Activated naive CD4-positive, alpha-beta T cell treated with anti-CD3 and anti-CD28 coated beads, Interleukin-2, amount 10 ng/mL, durations not matched to agents 7 days and 5 days (primary cell): Measurements from ENCODE around the gene EPHB4.
"Not testable (repeated sequence)": the region's sequence is repeated elsewhere in the genome, so short reads cannot be mapped to it uniquely, and the experiment has no call there.

Source experiments
- CTCF ChIA-PET: fragments of 350-600 bp; sonication (Branson Sonifier 250); formaldehyde crosslinking; loops from one replicate; lab custom pipeline; 2021; ENCODE audit warnings: antibody characterized with exemption; lab: Charles Lee
- DNase-seq: peaks from one replicate; pipeline ENCODE4 v3.0.0-alpha.2; 2020
- H3K27ac Mint-ChIP-seq: one replicate; pipeline ENCODE4 v1.8.0; 2021; ENCODE audit warnings: mild to moderate bottlenecking, moderate library complexity, mixed read lengths
- H3K27me3 Mint-ChIP-seq: one replicate; pipeline ENCODE4 v1.8.0; 2021; ENCODE audit warnings: mild to moderate bottlenecking, mixed read lengths
- H3K36me3 Mint-ChIP-seq: one replicate; pipeline ENCODE4 v1.8.0; 2021; ENCODE audit warnings: mixed read lengths
- H3K4me1 Mint-ChIP-seq: one replicate; pipeline ENCODE4 v1.8.0; 2021; ENCODE audit warnings: mixed read lengths
- H3K4me3 Mint-ChIP-seq: one replicate; pipeline ENCODE4 v1.8.0; 2021; ENCODE audit warnings: mild to moderate bottlenecking, moderate library complexity, mixed read lengths
- H3K9me3 Mint-ChIP-seq: one replicate; pipeline ENCODE4 v1.8.0; 2021; ENCODE audit warnings: mixed read lengths

Gene EPHB4

GRCh38 chr7:100822236-100823139 lies 4.8 kb downstream of the EPHB4 start:
- CTCF ChIA-PET = interaction anchor here (1.2 kb wide), 1 partner anchor 22 kb away, joined by 3 read pairs; no protein-coding TSS in a partner anchor
- Mint-ChIP-seq H3K27me3 (peaks cover 44% of the 10 kb centered on the region), H3K4me3 (no peak overlapping the region), H3K36me3 (peaks cover 2% of the 10 kb centered on the region), H3K9me3 (no peaks in the 10 kb centered on the region), H3K27ac (no peak overlapping the region), H3K4me1 (peaks cover 14% of the 10 kb centered on the region)
- DNase-seq = no peak

GRCh38 chr7:100819586-100819985 lies 7.7 kb downstream of the EPHB4 start:
- CTCF ChIA-PET = no interaction called here
- Mint-ChIP-seq H3K9me3 (no peaks in the 10 kb centered on the region), H3K4me3 (no peak overlapping the region), H3K36me3 (no peaks in the 10 kb centered on the region), H3K27ac (no peak overlapping the region), H3K27me3 (peaks cover 16% of the 10 kb centered on the region), H3K4me1 (no peaks in the 10 kb centered on the region)
- no peak for DNase-seq

- no peak overlapping the region for H3K27ac Mint-ChIP-seq
- no peak for DNase-seq
- no peaks in the 10 kb centered on the region for H3K9me3 Mint-ChIP-seq
- no peaks in the 10 kb centered on the region for H3K4me1 Mint-ChIP-seq
- no peaks in the 10 kb centered on the region for H3K36me3 Mint-ChIP-seq
- H3K27me3 Mint-ChIP-seq = peaks cover 9% of the 10 kb centered on the region
- H3K4me3 Mint-ChIP-seq = no peak overlapping the region
- CTCF ChIA-PET = no interaction called here
Measured at GRCh38 chr7:100818825-100819224, 8.5 kb downstream of the EPHB4 start.

GRCh38 chr7:100818366-100818765 lies 9.0 kb downstream of the EPHB4 start:
- no peaks in the 10 kb centered on the region for H3K9me3 Mint-ChIP-seq
- H3K4me1 Mint-ChIP-seq = no peaks in the 10 kb centered on the region
- H3K36me3 Mint-ChIP-seq = no peaks in the 10 kb centered on the region
- H3K27me3 Mint-ChIP-seq = peaks cover 4% of the 10 kb centered on the region
- no peak for DNase-seq
- H3K4me3 Mint-ChIP-seq = no peak overlapping the region
- CTCF ChIA-PET = interaction anchor here (3.7 kb wide), 1 partner anchor 18 kb away, joined by 14 read pairs; no protein-coding TSS in a partner anchor
- H3K27ac Mint-ChIP-seq = no peak overlapping the region

GRCh38 chr7:100817097-100817496 lies 10.2 kb downstream of the EPHB4 start:
- DNase-seq = no peak
- no peaks in the 10 kb centered on the region for H3K9me3 Mint-ChIP-seq
- H3K36me3 Mint-ChIP-seq = no peaks in the 10 kb centered on the region
- CTCF ChIA-PET = interaction anchor here (1.0 to 3.7 kb wide), 3 partner anchors 13 to 36 kb away, joined by 3 to 14 read pairs (median 5); partner anchors contain the start of gene SLC12A9
- H3K27me3 Mint-ChIP-seq = no peaks in the 10 kb centered on the region
- H3K27ac Mint-ChIP-seq = no peak overlapping the region
- no peaks in the 10 kb centered on the region for H3K4me1 Mint-ChIP-seq
- no peak overlapping the region for H3K4me3 Mint-ChIP-seq

GRCh38 chr7:100816515-100816914 lies 10.8 kb downstream of the EPHB4 start:
- not testable (repeated sequence) for H3K9me3 Mint-ChIP-seq, H3K36me3 Mint-ChIP-seq, H3K4me3 Mint-ChIP-seq, DNase-seq, H3K27ac Mint-ChIP-seq, H3K27me3 Mint-ChIP-seq, H3K4me1 Mint-ChIP-seq
- CTCF ChIA-PET = interaction anchor here (1.7 to 3.7 kb wide), 2 partner anchors 16 to 36 kb away, joined by 5 to 14 read pairs; partner anchors contain the start of gene SLC12A9

GRCh38 chr7:100812729-100813128 lies 14.6 kb downstream of the EPHB4 start:
- H3K27me3 Mint-ChIP-seq = peaks cover 4% of the 10 kb centered on the region
- H3K4me1 Mint-ChIP-seq = no peaks in the 10 kb centered on the region
- no peak overlapping the region for H3K27ac Mint-ChIP-seq
- no peaks in the 10 kb centered on the region for H3K9me3 Mint-ChIP-seq
- CTCF ChIA-PET = no interaction called here
- H3K4me3 Mint-ChIP-seq = no peak overlapping the region
- no peaks in the 10 kb centered on the region for H3K36me3 Mint-ChIP-seq
- DNase-seq = no peak

- CTCF ChIA-PET = interaction anchor here (1.8 to 2.2 kb wide), 2 partner anchors 12 to 15 kb away, joined by 4 to 7 read pairs; no protein-coding TSS in a partner anchor
- Mint-ChIP-seq H3K27ac (no peak overlapping the region), H3K9me3 (no peaks in the 10 kb centered on the region), H3K27me3 (peaks cover 4% of the 10 kb centered on the region), H3K36me3 (no peaks in the 10 kb centered on the region), H3K4me3 (no peak overlapping the region), H3K4me1 (no peaks in the 10 kb centered on the region)
- no peak for DNase-seq
Measured at GRCh38 chr7:100811480-100811879, 15.8 kb downstream of the EPHB4 start.

GRCh38 chr7:100808354-100808875 lies 18.9 kb downstream of the EPHB4 start:
- Mint-ChIP-seq H3K27me3 (peaks cover 9% of the 10 kb centered on the region), H3K36me3 (no peaks in the 10 kb centered on the region), H3K4me3 (no peak overlapping the region), H3K4me1 (peaks cover 5% of the 10 kb centered on the region), H3K27ac (no peak overlapping the region), H3K9me3 (no peaks in the 10 kb centered on the region)
- CTCF ChIA-PET = no interaction called here
- no peak for DNase-seq

- CTCF ChIA-PET, H3K4me3 Mint-ChIP-seq, H3K27ac Mint-ChIP-seq, H3K9me3 Mint-ChIP-seq, H3K4me1 Mint-ChIP-seq, H3K36me3 Mint-ChIP-seq, DNase-seq: not testable (repeated sequence)
- H3K27me3 Mint-ChIP-seq = peaks cover 18% of the 10 kb centered on the region
Measured at GRCh38 chr7:100806883-100807282, 20.4 kb downstream of the EPHB4 start.

GRCh38 chr7:100806276-100806675 lies 21.0 kb downstream of the EPHB4 start:
- no peak overlapping the region for H3K4me3 Mint-ChIP-seq
- H3K4me1 Mint-ChIP-seq = peaks cover 9% of the 10 kb centered on the region
- H3K9me3 Mint-ChIP-seq = no peaks in the 10 kb centered on the region
- H3K36me3 Mint-ChIP-seq = no peaks in the 10 kb centered on the region
- CTCF ChIA-PET = interaction anchor here (10.9 kb wide), 1 partner anchor 45 kb away, joined by 160 read pairs; the partner anchor contains the start of gene SLC12A9
- H3K27ac Mint-ChIP-seq = no peak overlapping the region
- H3K27me3 Mint-ChIP-seq = peaks cover 23% of the 10 kb centered on the region
- DNase-seq = no peak

GRCh38 chr7:100804681-100805431 lies 22.5 kb downstream of the EPHB4 start:
- no peak overlapping the region for H3K4me3 Mint-ChIP-seq
- H3K36me3 Mint-ChIP-seq = no peaks in the 10 kb centered on the region
- no peaks in the 10 kb centered on the region for H3K9me3 Mint-ChIP-seq
- no peak for DNase-seq
- peaks cover 37% of the 10 kb centered on the region for H3K27me3 Mint-ChIP-seq
- CTCF ChIA-PET = interaction anchor here (10.9 kb wide), 1 partner anchor 47 kb away, joined by 160 read pairs; the partner anchor contains the start of gene SLC12A9
- peaks cover 9% of the 10 kb centered on the region for H3K4me1 Mint-ChIP-seq
- H3K27ac Mint-ChIP-seq = no peak overlapping the region

- H3K4me1 Mint-ChIP-seq = peaks cover 13% of the 10 kb centered on the region
- no peaks in the 10 kb centered on the region for H3K9me3 Mint-ChIP-seq
- H3K27me3 Mint-ChIP-seq = peaks cover 44% of the 10 kb centered on the region
- H3K36me3 Mint-ChIP-seq = no peaks in the 10 kb centered on the region
- peak; percentile 70 for DNase-seq
- CTCF ChIA-PET = interaction anchor here (0.8 to 10.9 kb wide), 2 partner anchors 14 to 48 kb away, joined by 3 to 160 read pairs; partner anchors contain the start of gene SLC12A9
- H3K4me3 Mint-ChIP-seq = no peak overlapping the region
- no peak overlapping the region for H3K27ac Mint-ChIP-seq
Measured at GRCh38 chr7:100803398-100804161, 23.7 kb downstream of the EPHB4 start.
